GM20000 (cell line): ENCODE data around the gene PLAAT2.

Experiments
- DNase-seq: peaks from one replicate; pipeline ENCODE4 v3.0.0; 2012; ENCODE audit warnings: low spot score
- CTCF ChIP-seq: IDR thresholded peaks from 2 replicates; pipeline ENCODE4 v1.5.1; 2012; ENCODE audit warnings: mild to moderate bottlenecking, control low read depth; ENCODE audit errors: extremely low read depth, missing control alignments

PLAAT2 gene

GRCh38 chr11:63520606-63521170 is 42.5 kb downstream of the PLAAT2 start:
- DNase-seq = no peak
- no peak for TF ChIP-seq CTCF

GRCh38 chr11:63518548-63518947 is 44.6 kb downstream of the PLAAT2 start:
- DNase-seq = no peak
- no peak for TF ChIP-seq CTCF

GRCh38 chr11:63517156-63517555 is 46.0 kb downstream of the PLAAT2 start:
- DNase-seq = no peak
- no peak for TF ChIP-seq CTCF

GRCh38 chr11:63516109-63516508 is 47.1 kb downstream of the PLAAT2 start:
- no peak for TF ChIP-seq CTCF
- DNase-seq = no peak

GRCh38 chr11:63512816-63513215 is 50.4 kb downstream of the PLAAT2 start:
- no peak for TF ChIP-seq CTCF
- DNase-seq = no peak

- no peak for DNase-seq
- no peak for TF ChIP-seq CTCF
These were observed 52.0 kb downstream of the PLAAT2 start for GRCh38 chr11:63511048-63511748.

- no peak for DNase-seq
- no peak for TF ChIP-seq CTCF
These were observed 52.7 kb downstream of the PLAAT2 start for GRCh38 chr11:63510360-63511047.
